ENCODE data around the gene PLCB4.

Gene PLCB4

GRCh38 chr20:9411833-9412232 lies 342.9 kb downstream of the PLCB4 start:
- no peak for DNase-seq (ENCODE audit: low spot score)
- in situ Hi-C loops (cut with MboI; ENCODE audit: low pct_unique_long_range_greater_than_20kb, low sequenced_read_pairs, unreplicated experiment): loop anchor here (10.0 to 25.0 kb wide), 3 partner anchors 193 to 675 kb away; no protein-coding TSS in a partner anchor
- TF ChIP-seq CTCF (IDR thresholded peaks at IDR 0.05; ENCODE audit: extremely low read depth, insufficient read depth, missing control alignments): no peak

GRCh38 chr20:9412309-9412708 lies 343.4 kb downstream of the PLCB4 start:
- in situ Hi-C loops (cut with MboI; ENCODE audit: low pct_unique_long_range_greater_than_20kb, low sequenced_read_pairs, unreplicated experiment): loop anchor here (10.0 to 25.0 kb wide), 3 partner anchors 192 to 675 kb away; no protein-coding TSS in a partner anchor
- DNase-seq (ENCODE audit: low spot score): no peak
- no peak for TF ChIP-seq CTCF (IDR thresholded peaks at IDR 0.05; ENCODE audit: extremely low read depth, insufficient read depth, missing control alignments)

GRCh38 chr20:9413001-9413400 lies 344.1 kb downstream of the PLCB4 start:
- in situ Hi-C loops (cut with MboI; ENCODE audit: low pct_unique_long_range_greater_than_20kb, low sequenced_read_pairs, unreplicated experiment): loop anchor here (10.0 to 25.0 kb wide), 3 partner anchors 192 to 674 kb away; no protein-coding TSS in a partner anchor
- TF ChIP-seq CTCF (IDR thresholded peaks at IDR 0.05; ENCODE audit: extremely low read depth, insufficient read depth, missing control alignments): no peak

GRCh38 chr20:9415426-9415825 lies 346.5 kb downstream of the PLCB4 start:
- TF ChIP-seq CTCF (IDR thresholded peaks at IDR 0.05; ENCODE audit: extremely low read depth, insufficient read depth, missing control alignments): no peak
- DNase-seq (ENCODE audit: low spot score): no peak
- in situ Hi-C loops (cut with MboI; ENCODE audit: low pct_unique_long_range_greater_than_20kb, low sequenced_read_pairs, unreplicated experiment): loop anchor here (10.0 to 25.0 kb wide), 3 partner anchors 189 to 672 kb away; no protein-coding TSS in a partner anchor

More at GRCh38 chr20:9413001-9413400, 344.1 kb downstream of the PLCB4 start:
- no peak for DNase-seq (ENCODE audit: low spot score)

- in situ Hi-C loops (cut with MboI; ENCODE audit: low pct_unique_long_range_greater_than_20kb, low sequenced_read_pairs, unreplicated experiment): loop anchor here (10.0 to 25.0 kb wide), 3 partner anchors 188 to 671 kb away; no protein-coding TSS in a partner anchor
- no peak for TF ChIP-seq CTCF (IDR thresholded peaks at IDR 0.05; ENCODE audit: extremely low read depth, insufficient read depth, missing control alignments)
- DNase-seq (ENCODE audit: low spot score): no peak
Observed at GRCh38 chr20:9416421-9416820, 347.5 kb downstream of the PLCB4 start.

GRCh38 chr20:9417665-9418064 lies 348.8 kb downstream of the PLCB4 start:
- TF ChIP-seq CTCF (IDR thresholded peaks at IDR 0.05; ENCODE audit: extremely low read depth, insufficient read depth, missing control alignments): no peak
- in situ Hi-C loops (cut with MboI; ENCODE audit: low pct_unique_long_range_greater_than_20kb, low sequenced_read_pairs, unreplicated experiment): loop anchor here (10.0 to 25.0 kb wide), 3 partner anchors 187 to 670 kb away; no protein-coding TSS in a partner anchor
- DNase-seq (ENCODE audit: low spot score): no peak

Measured in GM13977 (cell line).